Activated T-helper 9 cell treated with anti-CD3 and anti-CD28 coated beads, Interleukin-2, amount 50 U/mL, for 16 hours (primary cell): ENCODE results near the gene KLHL25.
"Not testable (repeated sequence)": the region's sequence is repeated elsewhere in the genome, so short reads cannot be mapped to it uniquely, and the experiment has no call there.

Experiments
- DNase-seq: peaks from one replicate; pipeline ENCODE4 v3.0.0-alpha.2; 2020; ENCODE audit warnings: low read depth

The KLHL25 gene, protein sequence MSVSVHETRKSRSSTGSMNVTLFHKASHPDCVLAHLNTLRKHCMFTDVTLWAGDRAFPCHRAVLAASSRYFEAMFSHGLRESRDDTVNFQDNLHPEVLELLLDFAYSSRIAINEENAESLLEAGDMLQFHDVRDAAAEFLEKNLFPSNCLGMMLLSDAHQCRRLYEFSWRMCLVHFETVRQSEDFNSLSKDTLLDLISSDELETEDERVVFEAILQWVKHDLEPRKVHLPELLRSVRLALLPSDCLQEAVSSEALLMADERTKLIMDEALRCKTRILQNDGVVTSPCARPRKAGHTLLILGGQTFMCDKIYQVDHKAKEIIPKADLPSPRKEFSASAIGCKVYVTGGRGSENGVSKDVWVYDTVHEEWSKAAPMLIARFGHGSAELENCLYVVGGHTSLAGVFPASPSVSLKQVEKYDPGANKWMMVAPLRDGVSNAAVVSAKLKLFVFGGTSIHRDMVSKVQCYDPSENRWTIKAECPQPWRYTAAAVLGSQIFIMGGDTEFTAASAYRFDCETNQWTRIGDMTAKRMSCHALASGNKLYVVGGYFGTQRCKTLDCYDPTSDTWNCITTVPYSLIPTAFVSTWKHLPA

DNA sequence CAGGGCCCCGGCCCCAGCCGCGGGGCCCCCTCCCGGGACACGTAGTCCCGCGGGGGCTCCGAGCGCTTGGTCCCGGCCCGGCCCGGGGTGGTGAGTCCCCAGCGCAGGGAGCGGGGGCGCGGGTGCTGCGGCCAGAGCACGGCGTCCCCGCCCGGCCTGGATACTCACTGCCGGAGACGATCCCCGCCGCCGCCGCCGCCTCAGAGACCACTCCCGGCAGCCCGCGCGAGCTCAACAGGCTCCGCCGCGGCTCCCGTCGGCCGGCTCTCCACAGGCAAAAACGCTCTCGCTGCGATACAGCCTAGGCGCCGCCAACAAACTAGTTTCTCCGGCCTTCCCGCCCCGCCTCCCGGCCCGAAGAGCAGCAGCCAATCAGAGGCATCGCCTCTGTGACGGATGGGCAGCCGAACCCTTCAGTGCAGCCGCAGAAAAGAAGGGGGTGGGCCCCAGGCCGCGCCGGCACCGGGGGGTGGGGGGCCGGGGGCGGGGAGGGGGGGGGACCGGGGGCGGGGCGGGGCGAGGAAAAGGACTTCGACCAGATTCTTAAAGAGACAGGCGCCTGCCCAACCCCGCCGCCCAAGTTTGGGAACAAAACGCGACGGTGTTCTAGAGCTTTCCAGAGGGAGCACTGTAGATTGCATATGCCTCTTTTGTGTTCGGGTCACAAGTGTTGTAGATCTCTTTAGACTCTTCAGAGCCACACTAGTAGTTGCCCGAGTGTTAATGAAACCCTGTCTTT lies at the start of gene KLHL25:
Gene KLHL25, minus strand, starts transcription at position 328 of the 739 bp plus-strand sequence. CDS start 25,115 bp downstream, outside the sequence.
- DNase-seq: peak; percentile 84

DNA sequence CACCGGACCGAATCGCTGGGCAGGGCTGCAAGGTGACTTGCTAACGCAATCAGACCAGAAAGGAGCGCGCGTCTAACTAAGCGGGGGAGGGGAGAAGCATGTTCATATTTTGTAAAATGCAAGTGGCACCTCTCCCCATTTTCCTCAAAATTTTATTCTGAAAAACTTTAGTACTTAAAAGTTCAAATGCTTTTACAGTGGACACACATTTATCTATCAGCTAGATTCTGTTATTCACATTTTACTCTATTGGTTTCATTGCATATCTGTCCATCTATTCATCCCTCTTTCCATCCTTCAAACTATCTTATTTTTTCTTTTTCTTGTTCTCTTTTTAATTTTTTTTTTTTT lies 46.1 kb upstream of the KLHL25 start:
- no peak for DNase-seq

DNA sequence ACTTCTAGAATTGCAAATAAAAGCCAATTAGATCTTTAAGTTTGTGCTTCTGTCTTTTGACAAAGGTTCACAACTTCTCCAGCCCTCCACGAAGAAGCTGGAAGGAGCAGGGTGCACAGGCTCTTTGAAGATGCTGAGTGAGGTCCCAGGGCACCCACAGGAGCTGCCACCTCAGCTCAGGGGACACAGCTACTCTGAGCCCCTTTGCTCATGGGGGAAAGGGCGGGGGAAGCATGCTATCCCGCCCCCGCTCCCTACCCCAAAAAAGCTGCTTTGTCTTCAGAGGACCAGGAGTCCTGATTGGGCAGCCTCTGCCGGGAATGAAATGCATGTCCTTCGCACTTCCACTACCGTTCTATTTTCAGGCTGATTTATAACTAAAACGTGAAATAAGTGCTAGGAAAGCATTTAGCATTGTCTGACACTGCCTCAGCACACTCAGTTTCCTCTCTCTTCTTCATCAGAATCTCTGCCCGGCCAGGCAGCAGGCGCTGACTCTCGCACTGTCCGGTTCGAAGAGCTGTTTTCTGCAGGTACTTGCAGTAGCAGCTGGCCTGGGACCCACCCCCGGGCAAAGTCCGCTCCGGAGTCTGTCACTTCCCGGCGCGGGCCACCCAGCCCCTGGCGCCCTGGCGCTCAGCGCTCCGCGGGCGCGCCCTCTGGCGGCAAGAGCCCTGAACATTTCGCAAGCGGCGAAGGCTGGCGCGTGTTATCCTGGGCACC lies 45.5 kb upstream of the KLHL25 start:
- DNase-seq: peak; percentile 72

DNA sequence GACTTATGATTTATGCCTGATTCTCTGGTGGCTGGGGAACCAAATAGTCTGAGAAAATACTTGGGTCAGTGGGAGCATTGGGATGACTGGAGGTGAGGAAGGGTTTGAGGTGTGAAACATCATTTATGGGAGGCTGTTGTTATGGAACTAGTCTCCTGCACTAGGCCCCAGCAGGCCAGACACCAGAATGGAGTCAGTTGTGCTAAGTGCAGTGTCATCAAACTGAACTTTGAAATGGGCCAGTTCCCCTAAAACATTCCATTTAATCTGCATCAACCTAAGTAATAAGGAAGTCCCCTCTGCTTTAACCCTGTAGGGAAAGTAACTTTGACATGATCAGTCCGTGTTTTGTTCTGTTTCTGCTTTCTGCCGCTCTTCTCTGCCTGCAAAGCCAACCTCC lies 44.9 kb upstream of the KLHL25 start:
- DNase-seq: no peak

DNA sequence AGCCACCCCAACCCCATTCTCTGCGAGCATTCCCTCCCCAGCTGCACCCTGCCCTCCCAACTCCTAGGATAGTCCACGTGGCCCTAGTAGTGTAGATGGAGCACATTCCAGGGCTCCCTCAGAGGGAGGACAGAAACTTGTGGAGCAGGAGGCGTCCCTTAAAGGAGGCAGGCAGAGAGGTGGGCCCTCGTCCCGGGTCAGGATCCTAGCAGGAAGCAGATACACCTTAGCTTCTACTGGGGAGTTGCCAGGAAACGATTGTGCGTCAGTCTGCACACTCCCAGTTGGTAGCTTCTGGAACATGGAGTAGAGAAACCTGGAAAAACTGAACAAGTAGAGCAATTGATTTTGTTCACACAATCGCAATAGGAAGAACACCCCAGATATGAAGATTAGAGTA lies 43.9 kb upstream of the KLHL25 start:
- no peak for DNase-seq

DNA sequence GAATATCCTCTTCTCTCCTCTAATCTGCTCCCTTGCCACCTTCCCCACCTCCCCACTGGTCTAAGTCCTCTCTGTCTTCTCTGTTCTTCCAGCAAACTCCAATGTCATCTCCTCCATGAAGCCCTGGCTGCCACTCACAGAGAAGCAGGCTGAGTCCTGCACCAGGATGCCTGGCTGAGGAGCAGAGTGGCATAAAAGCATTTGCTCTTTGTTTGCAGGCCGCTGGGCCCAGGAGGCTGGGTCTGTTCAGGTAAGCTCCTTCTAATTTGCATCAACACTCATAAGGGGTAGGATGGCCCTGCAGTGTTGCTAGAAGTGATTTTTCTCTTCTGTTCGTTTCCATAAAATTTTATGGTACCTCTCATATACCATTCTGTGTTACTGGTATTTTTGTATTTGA lies 43.2 kb upstream of the KLHL25 start:
- no peak for DNase-seq

DNA sequence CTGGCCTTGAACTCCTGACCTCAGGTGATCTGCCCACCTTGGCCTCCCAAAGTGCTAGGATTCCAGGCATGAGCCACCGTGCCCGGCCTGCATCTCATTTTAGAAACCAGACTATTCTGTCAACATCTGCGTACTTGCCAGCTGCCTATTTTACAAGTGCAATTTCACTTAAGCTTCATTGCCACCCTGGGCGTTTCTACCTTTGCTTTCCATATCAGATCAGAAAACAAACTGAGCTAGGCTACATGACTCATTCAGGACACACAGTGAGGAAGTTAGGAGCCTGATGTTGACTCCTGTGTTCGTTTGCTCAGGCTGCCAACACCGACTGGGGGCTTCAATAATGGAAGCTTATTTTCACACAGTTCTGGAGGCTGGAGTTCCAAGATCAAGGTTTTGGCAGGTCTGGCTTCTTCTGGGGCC lies 42.3 kb upstream of the KLHL25 start:
- DNase-seq: no peak

DNA sequence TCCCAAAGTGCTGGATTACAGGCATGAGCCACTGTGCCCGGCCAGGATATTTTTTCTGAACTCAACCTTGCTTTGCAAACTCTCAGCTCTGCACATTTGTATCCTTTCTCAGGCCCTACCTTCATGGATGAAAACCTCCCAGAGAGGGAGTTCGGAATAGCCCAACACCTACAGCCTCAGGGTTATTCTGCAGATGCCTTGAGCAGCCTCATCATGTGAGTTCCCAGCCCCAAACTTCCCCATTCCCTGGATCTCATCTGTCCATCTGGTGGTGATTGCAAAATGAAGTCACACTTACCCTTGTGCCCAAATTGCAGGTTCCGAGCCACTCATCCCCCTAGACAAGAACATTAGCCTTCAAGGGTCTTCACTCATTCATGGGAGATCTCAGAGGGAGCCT lies 39.9 kb upstream of the KLHL25 start:
- DNase-seq: no peak

DNA sequence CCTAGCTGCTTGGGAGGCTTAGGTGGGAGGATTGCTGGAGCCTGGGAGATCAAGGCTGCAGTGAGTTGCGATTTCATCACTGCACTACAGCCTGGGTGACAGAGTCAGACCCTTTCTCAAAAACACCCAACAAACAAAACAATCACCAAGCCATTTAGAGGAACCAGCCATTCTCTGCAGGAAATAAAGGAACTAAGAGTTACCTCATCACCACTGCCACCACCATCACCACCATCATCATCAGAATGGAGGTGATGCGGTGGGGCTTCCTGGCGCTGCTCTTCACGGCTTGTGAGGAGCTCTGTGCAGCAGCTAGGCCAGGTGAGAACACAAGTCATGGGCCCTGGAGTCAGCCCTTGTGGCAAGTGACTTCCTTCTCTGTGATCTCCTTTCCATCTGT lies 37.7 kb upstream of the KLHL25 start:
- DNase-seq: no peak

DNA sequence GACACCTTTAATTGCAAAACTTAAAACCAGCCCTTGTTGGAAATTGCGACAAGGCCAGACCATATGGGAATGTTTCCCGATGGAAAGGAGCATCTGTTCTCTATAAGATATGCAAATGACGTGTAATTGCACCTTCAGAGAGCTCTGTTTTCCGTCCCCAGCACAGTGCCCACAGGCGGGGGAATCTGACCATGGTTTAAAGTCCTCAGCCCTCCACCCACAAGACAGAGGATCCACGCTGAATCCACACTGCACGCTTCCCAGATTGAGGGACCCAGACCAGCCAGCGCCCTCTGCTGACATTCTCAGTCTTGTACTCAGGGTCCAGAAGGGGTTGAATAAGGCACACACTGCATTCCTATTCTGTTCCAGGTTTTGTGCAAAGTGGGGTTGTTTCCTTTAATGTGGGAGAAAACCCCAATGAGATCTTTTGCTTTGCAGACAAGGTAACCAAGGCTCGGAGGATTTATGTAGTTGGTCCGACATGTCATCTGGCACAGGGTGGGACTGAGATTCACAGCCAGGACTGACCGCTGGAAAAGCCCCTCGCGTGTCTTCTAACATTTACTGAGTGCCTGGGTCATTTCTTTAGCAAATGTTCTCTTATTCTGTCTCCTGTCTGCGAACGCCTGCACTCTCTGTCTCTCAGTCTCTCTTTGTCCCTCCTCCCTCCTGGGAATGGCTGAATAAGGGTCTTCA lies 36.8 kb upstream of the KLHL25 start:
- no peak for DNase-seq

DNA sequence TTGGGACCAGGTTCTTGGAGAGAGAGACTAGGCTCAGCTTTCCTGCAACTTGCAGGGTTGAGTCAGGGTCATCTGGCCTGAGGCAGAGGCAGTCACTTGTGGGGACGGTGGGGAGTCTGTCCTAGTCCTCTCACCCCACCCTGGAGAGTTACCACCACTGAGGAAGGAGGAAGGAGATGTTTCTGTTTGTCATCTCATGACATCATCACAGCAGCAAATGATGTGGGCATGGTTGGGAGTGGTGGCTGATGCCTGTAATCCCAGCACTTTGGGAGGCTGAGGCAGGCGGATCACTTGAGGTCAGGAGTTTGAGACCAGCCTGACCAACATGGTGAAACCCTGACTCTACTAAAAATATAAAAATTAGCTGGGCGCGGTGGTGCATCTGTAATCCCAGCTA lies 35.0 kb upstream of the KLHL25 start:
- not testable (repeated sequence) for DNase-seq

DNA sequence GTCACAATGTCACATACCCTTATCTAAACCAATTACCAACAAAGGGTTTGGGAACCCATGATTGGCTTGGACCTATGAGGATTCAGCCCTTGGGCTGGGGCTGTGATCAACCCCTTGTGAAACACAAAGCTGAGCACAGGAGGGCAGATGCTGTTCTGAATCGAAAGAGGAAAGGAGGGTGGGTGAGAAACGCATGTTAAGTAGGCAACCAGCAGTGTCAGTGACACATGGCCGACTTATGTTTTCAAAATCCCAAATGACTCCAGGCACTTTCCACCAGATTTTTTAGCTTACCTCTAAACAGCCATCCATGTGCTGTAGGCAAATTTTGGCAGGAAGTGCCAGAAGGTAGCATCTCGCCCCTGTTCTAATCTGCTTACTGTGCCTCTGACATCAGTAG lies 34.1 kb upstream of the KLHL25 start:
- no peak for DNase-seq

DNA sequence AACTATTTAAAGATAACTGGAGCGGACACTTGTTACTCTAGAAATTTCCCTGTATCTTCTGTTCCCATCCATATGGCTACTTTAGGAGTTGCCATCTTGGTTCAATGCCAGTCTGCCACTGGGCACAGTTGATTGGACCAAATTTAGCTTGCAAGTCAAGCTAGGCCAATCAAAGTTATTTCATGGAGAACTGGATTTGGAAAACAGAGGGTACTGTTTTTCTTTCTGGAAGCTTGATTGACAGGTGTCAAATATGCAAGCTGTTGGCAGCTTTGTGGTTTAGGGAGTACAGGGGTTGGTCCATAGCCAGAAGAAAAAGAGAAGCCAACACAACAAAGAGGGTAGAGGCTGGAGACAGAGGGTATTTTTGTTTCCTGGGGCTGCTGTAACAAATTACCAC lies 33.4 kb upstream of the KLHL25 start:
- DNase-seq: no peak

DNA sequence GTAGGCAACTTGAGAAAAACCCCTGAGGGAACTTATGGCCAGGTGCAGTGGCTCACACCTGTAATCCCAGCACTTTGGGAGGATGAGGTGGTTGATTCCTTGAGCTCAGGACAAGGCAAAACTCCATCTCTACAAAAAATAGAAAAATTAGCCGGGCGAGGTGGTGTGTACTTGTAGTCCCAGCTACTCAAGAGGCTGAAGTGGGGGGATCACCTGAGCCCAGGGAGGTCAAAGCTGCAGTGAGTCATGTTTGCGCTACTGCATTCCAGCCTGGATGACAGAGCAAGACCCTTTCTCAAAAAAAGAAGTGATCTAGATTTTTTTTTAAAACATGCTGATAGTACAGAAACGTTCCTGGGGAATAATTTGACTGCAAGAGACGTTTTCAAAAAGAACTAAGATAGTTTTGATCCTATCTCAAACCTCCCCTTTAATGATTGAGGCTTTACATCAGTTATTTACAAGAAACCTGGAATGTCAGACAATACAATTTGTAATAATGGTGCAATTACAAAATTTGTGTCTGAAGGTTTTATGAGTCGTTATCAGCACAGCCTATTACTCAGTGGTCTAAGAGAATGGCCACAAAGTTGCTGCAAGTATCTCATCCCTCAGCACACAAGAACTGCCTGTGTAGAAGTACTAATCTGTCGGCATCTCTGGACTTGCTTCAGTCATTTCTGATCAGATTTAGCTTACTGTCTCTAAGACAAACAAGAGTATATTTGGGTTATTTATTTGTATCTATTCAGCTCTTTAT lies 32.2 kb upstream of the KLHL25 start:
- no peak for DNase-seq

DNA sequence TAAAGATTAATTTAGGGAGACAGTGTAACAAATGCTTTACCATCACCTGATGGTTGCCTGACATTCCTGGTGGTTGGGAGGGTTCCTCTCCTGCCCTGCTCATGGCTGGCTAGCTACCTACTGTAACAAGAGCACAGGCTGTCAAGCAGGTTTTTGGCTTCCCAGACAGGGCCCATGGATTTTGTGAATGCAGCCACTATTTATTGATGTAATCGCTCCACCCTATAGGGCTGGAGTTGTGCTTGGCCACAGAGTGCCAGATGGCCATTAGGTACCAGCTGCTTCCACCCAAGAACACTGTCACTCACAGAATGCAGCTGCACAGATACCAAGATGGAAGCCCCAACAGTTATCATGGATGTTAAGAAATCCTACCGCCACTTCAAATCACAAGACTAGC lies 31.0 kb upstream of the KLHL25 start:
- no peak for DNase-seq

DNA sequence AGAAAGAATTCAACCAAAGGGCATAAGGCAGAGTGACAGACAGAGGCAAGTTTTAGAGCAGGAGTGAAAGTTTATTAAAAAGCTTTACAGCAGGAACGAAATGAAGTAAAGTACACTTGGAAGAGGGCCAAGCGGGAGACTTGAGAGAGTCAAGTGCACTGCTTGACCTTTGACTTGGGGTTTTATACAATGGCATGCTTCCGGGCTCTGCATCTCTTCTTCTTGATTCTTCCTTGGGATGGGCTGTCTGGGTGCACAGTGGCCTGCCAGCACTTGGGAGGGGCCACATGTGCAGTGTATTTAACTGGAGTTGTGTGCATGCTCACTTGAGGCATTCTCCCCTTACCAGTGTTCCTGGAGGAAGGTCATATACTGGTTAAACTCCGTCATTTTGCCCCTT lies 30.4 kb upstream of the KLHL25 start:
- DNase-seq: no peak

DNA sequence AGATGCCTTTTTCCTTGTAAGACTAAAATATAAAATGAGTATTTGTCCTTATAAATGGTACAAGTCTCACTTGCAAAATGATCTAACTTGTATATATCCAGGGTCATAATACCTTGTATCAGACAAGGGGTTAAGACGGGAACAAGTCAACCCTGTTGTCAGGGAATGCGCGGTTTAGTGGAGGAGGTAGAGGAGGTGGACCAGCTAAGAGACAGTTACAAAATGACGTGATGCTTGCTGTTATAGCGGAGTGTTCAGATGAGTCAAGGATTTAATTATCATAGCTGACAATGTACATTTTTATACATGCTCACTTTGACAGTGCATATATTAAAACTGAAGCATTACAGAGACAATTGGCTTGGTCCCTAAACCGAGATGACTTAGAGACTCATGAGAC lies 26.8 kb upstream of the KLHL25 start:
- DNase-seq: no peak

DNA sequence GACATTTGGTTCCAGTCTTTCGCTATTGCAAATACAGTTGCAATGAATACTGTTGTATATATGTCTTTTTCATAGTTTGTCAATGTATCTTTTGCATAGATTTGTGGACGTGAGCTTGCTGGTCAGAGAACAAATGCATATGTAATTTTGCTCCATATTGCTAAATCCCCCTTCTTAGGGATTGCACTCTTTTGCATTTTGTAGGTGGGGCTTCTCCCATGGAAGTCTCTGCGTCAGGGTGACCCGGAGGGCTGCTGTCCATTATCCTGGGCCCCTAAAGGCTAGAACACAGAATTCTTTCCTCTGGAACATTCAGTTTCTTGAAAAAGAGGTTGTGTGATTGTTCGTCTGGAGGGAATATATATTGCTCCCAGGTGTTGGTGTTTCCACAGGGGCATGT lies 25.2 kb upstream of the KLHL25 start:
- no peak for DNase-seq

DNA sequence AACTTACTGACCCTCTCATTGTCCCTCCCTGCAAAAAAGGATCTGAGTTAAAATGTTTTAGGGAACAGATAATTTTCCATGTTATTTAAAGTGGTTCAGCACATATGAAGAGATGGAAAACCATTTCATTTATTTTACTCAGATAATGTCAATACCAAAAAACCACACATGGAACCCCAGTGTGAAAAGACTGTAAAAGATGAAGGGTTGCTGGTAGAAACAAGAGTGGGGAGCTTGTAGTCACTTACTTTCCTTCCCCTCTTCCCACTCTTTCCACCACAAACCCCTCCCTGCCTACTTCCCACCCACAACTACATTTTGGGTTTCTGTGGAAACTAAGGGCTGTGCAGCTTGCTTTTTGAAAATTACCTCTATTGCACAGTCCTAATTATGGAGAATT lies 18.5 kb upstream of the KLHL25 start:
- DNase-seq: no peak

DNA sequence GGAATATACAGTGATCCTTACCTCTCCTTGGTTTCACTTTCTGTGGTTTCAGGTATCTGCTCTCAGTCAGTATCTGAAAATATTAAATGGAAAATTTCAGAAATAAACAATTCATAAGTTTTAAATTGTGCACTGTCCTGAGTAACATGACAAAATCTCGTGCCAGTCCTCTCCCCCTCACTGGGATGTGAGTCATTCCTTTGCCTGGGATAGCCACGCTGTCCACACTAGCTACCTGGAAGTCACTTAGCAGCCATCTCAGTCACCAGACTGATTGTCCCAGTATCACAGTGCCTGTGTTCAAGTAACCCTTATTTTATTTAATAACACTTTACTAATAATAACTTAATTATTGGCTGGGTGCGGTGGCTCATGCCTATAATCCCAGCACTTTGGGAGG lies 15.3 kb upstream of the KLHL25 start:
- no peak for DNase-seq

DNA sequence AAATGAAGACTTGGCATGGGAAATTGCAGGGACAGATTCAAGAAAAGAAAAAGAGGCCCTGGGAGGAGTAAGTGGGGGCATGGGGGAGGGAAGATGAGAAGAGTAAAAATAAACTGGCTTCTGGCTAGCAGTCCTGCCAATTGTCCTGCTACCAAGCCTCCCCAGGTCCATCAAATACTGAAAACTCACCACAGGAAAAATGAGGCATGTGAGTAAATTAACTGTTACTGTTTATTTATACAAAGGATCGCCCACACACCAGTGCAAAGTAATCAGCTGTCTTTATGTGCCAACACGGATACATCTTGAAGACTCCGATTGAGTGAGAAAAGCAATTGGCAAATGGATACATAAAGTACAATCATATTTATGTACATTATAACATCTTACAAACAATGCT lies 10.7 kb upstream of the KLHL25 start:
- no peak for DNase-seq
